Mesothelial cell of epicardium (in vitro differentiated cells): ENCODE data around the gene ACR. TPM values are rescaled to one million over a fixed set of nuclear protein-coding genes. Genes with fewer than 3 reads are reported as not detected.

Experiments used
- DNase-seq, 2 experiments: peaks; one replicate each; pipeline ENCODE4 v3.0.0; 2021; ENCODE audit warnings: low spot score in 2 of 2; ENCODE audit not compliant: unreplicated experiment in 2 of 2
- H3K27ac Mint-ChIP-seq: 2 replicates; pipeline ENCODE4 v1.8.0; 2021; ENCODE audit warnings: mixed read lengths
- H3K27me3 Mint-ChIP-seq: 2 replicates; pipeline ENCODE4 v1.8.0; 2021; ENCODE audit warnings: low read depth, mixed read lengths
- H3K36me3 Mint-ChIP-seq: 2 replicates; pipeline ENCODE4 v1.8.0; 2021; ENCODE audit warnings: mixed read lengths
- H3K4me1 Mint-ChIP-seq: 2 replicates; pipeline ENCODE4 v1.8.0; 2021; ENCODE audit warnings: mixed read lengths
- H3K4me3 Mint-ChIP-seq: 2 replicates; pipeline ENCODE4 v1.8.0; 2021; ENCODE audit warnings: mild to moderate bottlenecking, moderate library complexity, mixed read lengths
- H3K9me3 Mint-ChIP-seq: 2 replicates; pipeline ENCODE4 v1.8.0; 2021; ENCODE audit warnings: mixed read lengths
- CTCF ChIP-seq: fragments of 200-600 bp; sonication (generic); IDR thresholded peaks from one replicate; pipeline ENCODE4 v1.5.0; 2021; ENCODE audit warnings: antibody characterized with exemption; ENCODE audit not compliant: unreplicated experiment
- total RNA-seq: library from RNA; stranded (reverse); gene quantifications from 3 replicates; pipeline ENCODE4 v1.2.1, GENCODE V29; 2021

ACR gene
- total RNA-seq = 1.0 to 2.2 TPM (median 1.2 TPM) in 3 replicates

GRCh38 chr22:50737728-50738648 lies at the start of gene ACR:
Gene ACR (plus strand): TSS chr22:50738204. CDS start chr22:50738236, 32 bp downstream.
- peaks cover 74% of the 10 kb centered on the region for H3K27me3 Mint-ChIP-seq
- no peaks in the 10 kb centered on the region for H3K36me3 Mint-ChIP-seq
- peak in 1 of 2 experiments; percentile 30 for DNase-seq

GRCh38 chr22:50688448-50688847 lies 49.6 kb upstream of the ACR start:
- DNase-seq = peak in 1 of 2 experiments; percentile 33
- Mint-ChIP-seq H3K9me3 (peaks cover 19% of the 10 kb centered on the region), H3K27me3 (peaks cover 35% of the 10 kb centered on the region), H3K27ac (no peak overlapping the region), H3K4me1 (no peaks in the 10 kb centered on the region), H3K36me3 (peaks cover 2% of the 10 kb centered on the region), H3K4me3 (no peak overlapping the region)
- TF ChIP-seq CTCF = no peak

More at GRCh38 chr22:50737728-50738648, at the start of gene ACR:
- no peak within 1 kb of the TSS for H3K4me3 Mint-ChIP-seq
- no peak within 1 kb of the TSS for H3K27ac Mint-ChIP-seq
- no peaks in the 10 kb centered on the region for H3K9me3 Mint-ChIP-seq
- no peak for TF ChIP-seq CTCF
- H3K4me1 Mint-ChIP-seq = peaks cover 5% of the 10 kb centered on the region

GRCh38 chr22:50691521-50691920 lies 46.5 kb upstream of the ACR start:
- Mint-ChIP-seq H3K9me3 (peaks cover 19% of the 10 kb centered on the region), H3K4me3 (no peak overlapping the region), H3K36me3 (peaks cover 2% of the 10 kb centered on the region), H3K27me3 (peaks cover 28% of the 10 kb centered on the region), H3K4me1 (peaks cover 5% of the 10 kb centered on the region), H3K27ac (no peak overlapping the region)
- DNase-seq = peak in 1 of 2 experiments; percentile 27
- TF ChIP-seq CTCF = peak; percentile 13

GRCh38 chr22:50693462-50693861 lies 44.5 kb upstream of the ACR start:
- TF ChIP-seq CTCF = no peak
- DNase-seq = no peak
- Mint-ChIP-seq H3K4me1 (peaks cover 5% of the 10 kb centered on the region), H3K36me3 (peaks cover 2% of the 10 kb centered on the region), H3K27ac (no peak overlapping the region), H3K4me3 (no peak overlapping the region), H3K9me3 (peaks cover 19% of the 10 kb centered on the region), H3K27me3 (peaks cover 27% of the 10 kb centered on the region)

- H3K27ac Mint-ChIP-seq = no peak overlapping the region
- peaks cover 9% of the 10 kb centered on the region for H3K4me1 Mint-ChIP-seq
- peaks cover 19% of the 10 kb centered on the region for H3K9me3 Mint-ChIP-seq
- no peak overlapping the region for H3K4me3 Mint-ChIP-seq
- no peak for TF ChIP-seq CTCF
- H3K27me3 Mint-ChIP-seq = peaks cover 31% of the 10 kb centered on the region
- DNase-seq = no peak
- peaks cover 6% of the 10 kb centered on the region for H3K36me3 Mint-ChIP-seq
Measured at GRCh38 chr22:50694099-50694605, 43.9 kb upstream of the ACR start.
